ENCODE measurements around the gene PDK2.

PDK2 gene

GRCh38 chr17:50102164-50102991, 7.2 kb downstream of the PDK2 start:
- DNase-seq, result no peak

- DNase-seq, result no peak
Observed at GRCh38 chr17:50103252-50103651, 8.1 kb downstream of the PDK2 start.

- no peak for DNase-seq
Observed at GRCh38 chr17:50103941-50104340, 8.8 kb downstream of the PDK2 start.

DNA sequence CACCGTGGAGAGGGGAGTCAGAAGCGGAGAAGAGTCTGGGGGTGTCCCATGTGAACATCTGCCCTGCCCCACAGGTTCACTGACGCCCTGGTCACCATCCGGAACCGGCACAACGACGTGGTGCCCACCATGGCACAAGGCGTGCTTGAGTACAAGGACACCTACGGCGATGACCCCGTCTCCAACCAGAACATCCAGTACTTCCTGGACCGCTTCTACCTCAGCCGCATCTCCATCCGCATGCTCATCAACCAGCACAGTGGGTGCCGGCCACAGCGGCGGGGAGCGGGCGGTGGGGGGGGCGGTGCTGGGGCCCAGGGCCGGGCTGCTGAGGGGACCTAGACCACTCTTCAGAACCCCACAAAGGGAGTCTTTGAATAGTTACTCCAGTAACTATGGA, 10.7 kb downstream of the PDK2 start:
- no peak for DNase-seq

- DNase-seq, result no peak
Observed at GRCh38 chr17:50106393-50107131, 11.4 kb downstream of the PDK2 start.

DNA sequence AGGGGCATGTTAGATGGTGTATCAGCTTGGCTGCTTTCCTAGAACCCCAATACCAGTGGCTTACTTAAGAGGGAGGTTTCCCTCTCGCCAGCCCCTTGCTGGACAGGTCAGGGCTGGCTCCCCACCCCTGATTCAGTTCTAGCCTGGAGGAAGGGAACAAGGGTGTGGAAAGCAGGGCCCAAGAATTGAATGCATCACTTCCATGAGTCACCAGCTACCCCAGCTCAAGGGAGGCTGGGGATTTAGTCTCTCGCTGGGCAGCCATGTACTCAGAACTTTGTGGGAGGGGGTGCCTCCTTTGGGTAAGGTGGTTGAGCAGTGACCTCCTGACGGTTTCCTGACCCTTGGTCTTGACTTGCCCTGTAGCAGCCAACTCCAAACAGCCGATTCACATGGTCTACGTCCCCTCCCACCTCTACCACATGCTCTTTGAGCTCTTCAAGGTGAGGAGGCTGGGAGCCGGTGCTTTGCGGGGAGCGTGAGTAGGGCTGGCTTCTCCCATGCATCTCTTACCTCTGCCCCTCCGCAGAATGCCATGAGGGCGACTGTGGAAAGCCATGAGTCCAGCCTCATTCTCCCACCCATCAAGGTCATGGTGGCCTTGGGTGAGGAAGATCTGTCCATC, 12.8 kb downstream of the PDK2 start:
- no peak for DNase-seq

DNA sequence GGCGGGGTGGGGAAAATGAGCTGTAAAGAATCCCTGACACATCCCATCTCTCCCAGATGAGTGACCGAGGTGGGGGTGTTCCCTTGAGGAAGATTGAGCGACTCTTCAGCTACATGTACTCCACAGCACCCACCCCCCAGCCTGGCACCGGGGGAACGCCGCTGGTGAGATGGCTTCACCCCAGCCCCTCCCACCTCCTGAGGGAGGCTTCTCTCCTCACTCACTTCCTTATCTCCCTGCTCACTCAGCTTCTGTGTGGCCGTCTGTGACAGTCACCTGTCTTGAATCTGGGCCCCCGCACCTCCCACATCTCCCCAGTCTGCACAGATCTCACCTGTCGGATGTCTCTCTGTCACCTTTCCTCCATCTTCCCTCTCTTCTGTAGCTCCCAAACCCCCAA, 13.4 kb downstream of the PDK2 start:
- DNase-seq, result no peak

DNA sequence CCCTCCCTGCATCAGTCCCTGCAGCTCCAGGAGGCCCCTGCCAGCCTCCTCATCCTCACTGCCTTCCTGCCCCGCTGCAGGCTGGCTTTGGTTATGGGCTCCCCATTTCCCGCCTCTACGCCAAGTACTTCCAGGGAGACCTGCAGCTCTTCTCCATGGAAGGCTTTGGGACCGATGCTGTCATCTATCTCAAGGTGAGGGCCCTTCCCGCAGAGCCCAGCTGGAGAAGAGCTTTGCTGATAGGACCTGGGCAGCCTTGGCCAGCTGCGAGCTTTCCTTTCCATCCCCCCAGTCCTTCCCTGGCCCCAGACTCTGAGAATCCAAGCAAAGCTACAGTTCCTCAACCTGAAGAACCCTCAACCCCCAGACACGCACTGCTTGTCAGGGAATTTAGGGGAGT, 14.1 kb downstream of the PDK2 start:
- DNase-seq, result no peak

DNA sequence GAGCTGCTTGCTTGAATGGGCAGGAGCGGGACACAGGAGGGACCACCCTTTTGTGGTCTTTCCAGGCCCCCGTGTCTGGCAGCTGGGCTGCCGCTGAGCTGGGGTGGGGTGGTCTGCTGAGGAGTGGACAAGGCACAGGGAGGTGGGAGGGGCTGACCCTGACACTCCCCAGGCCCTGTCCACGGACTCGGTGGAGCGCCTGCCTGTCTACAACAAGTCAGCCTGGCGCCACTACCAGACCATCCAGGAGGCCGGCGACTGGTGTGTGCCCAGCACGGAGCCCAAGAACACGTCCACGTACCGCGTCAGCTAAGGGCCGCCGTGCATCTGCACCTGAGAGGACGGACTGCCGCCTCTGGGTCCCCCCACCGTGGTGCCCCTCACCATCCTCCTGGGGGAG, 14.6 kb downstream of the PDK2 start:
- no peak for DNase-seq

- DNase-seq, result no peak
Observed at GRCh38 chr17:50110591-50111349, 15.6 kb downstream of the PDK2 start.

GRCh38 chr17:50111673-50112655, 16.8 kb downstream of the PDK2 start:
- DNase-seq, result no peak

DNA sequence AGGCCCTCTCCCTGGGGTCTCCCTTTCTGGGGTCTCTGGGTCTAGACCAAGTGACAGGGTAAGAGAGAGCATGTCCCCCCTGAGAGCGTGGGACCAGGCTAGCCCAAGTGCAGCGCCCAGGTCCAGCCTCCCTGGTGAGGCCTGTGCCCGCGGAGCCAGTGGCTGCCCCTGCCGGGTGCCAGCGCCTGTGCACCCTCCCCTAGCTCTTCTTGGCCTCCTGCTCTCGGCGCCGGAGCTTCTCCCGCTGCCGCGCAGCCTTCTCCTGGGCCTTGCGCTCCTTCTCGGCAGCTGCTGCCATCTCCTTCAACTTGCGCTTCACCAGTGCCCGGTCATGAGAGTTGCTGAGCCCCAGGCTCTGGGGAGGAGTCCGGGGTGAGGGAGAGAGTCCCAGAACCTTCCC, 17.5 kb downstream of the PDK2 start:
- no peak for DNase-seq

DNA sequence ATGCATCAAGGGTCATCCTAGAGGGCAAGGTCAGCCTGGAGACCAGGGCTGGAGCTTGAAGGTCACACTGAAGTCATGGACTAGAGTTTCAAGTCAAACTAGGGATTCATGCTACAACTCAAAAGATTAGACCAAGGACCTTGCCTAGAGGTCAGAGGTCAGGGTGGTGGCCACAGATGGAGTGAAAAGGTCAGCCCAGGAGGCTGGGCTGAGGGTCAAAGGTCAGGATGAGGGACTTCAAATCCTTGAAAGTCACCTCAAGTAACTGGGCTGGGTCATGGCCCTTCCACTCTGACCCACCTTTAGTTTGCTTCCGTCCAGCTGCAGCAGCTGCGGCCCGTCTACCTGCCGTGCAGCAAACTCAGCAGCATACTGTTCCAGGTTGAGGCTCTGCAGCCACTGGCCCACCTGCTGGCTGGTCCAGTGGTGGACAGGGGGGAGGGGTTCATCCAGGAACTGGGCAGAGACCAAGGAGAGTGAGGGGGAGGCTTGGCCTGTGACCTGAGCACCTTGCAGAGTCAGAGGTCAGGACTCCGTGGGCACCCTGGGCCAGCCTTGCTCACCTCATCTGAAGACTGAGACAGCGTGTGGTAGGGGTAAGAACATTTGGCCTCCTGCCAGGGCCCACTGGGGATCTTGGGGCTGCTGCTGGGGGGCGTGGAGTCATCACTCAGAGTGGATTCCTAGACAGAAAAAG, 18.6 kb downstream of the PDK2 start:
- no peak for DNase-seq

- DNase-seq, result no peak
Observed at GRCh38 chr17:50114401-50114800, 19.2 kb downstream of the PDK2 start.

DNA sequence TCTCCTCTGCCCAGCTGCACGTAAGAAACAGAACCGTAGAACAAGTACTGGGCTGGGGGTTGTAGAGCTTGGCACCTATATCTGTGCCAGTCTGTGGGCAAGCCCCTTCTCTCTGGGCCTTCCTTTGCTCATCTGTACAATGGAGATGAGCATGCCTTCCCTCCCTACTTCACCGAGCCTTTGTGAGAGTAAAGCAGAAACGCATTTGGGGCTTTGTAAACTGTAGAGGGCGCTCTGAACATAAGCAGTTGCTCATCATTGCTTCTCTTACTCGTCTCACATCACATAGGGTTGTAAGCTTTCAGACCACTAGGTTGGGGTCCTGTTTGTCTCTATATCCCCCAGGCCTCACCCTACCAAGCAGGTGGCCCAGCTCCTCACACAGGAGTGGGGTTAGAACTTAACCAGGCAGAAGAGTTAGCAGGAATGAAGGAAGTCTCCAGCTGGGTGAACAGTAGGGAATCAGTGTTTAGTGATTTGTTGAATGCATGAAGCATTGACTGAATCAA, 19.8 kb downstream of the PDK2 start:
- no peak for DNase-seq

- DNase-seq, result no peak
Observed at GRCh38 chr17:50115756-50116155, 20.6 kb downstream of the PDK2 start.

- DNase-seq, result no peak
Observed at GRCh38 chr17:50117202-50118051, 22.3 kb downstream of the PDK2 start.

DNA sequence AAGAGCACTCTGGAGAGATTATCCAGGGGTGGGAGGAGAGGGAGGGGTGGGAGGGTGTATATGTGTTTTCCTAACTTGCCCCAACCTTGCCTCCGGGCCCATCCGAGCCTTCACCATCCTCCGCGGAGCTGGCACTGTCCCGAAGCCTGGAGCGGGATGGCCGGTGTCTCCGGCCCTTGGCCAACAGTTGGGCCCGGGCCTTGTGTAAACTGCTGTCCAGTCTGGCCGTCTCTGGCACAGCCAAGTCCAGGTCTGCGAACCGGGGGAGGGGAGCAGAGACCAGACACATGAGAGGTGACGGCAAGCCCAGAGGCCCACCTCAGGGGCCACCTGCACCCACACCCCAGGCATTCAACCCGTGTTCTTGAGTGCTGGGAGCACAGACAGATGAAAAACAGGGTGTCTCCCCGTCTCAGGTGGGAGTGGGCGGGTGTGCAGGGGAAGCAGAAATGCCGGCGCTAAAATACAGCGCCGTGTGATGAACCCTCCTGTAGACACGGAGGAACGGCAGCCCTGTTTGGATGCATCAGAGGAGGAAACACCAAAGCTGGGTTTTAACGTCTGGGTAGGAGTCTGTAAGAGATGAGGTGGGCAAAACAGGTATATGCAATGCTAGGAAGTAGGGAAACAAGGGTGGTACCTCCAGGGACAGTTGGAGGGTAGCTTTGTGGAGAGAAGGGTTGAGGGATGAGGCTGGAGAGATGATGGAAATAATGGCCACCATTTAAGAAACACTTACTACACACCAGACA, 23.1 kb downstream of the PDK2 start:
- DNase-seq, result no peak

GRCh38 chr17:50118828-50119218, 23.7 kb downstream of the PDK2 start:
- no peak for DNase-seq
